Caco-2 (cell line): Measurements from ENCODE around the gene ANKRD63. TPM values are rescaled to one million over a fixed set of nuclear protein-coding genes. Genes with fewer than 3 reads are reported as not detected.
A peak's percentile ranks its signal among the peaks of the same experiment; 100 is the strongest.

Experiments used
- BruUV-seq: library from RNA; stranded (reverse); fragments of 400-500 nt; replicated peaks from 2 replicates; lab custom pipeline; 2021; lab: Mats Ljungman, UMichigan
- CTCF ChIA-PET: fragments of 300-600 bp; sonication (Branson Sonifier 250); formaldehyde crosslinking; loops from one replicate; lab custom pipeline; 2022; ENCODE audit warnings: antibody characterized with exemption; lab: Charles Lee
- POLR2A ChIA-PET: fragments of 300-600 bp; sonication (Branson Sonifier 250); formaldehyde crosslinking; loops from one replicate; lab custom pipeline; 2022; ENCODE audit warnings: antibody characterized with exemption; lab: Charles Lee
- DNase-seq, 2 experiments: peaks; one replicate each; pipeline versions ENCODE4 v3.0.0 to v3.0.0-alpha.2; 2020 to 2022
- H3K27me3 ChIP-seq: replicated peaks from 2 replicates; pipeline ENCODE4 v1.6.0; 2011; ENCODE audit warnings: low read length; ENCODE audit not compliant: control insufficient read depth, insufficient read depth
- H3K36me3 ChIP-seq: 2 replicates; pipeline ENCODE4 v1.5.1; 2011; ENCODE audit warnings: low read length; ENCODE audit not compliant: control insufficient read depth, insufficient read depth
- H3K4me1 ChIP-seq: fragments of 250-450 bp; sonication (Bioruptor Pico); 2 replicates; pipeline ENCODE4 v1.5.1; 2020; ENCODE audit warnings: mild to moderate bottlenecking
- H3K4me3 ChIP-seq: 2 replicates; pipeline ENCODE4 v1.5.1; 2011; ENCODE audit warnings: low read depth, mild to moderate bottlenecking, control low read depth, low read length
- H3K9me3 ChIP-seq: fragments of 250-450 bp; sonication (Bioruptor Pico); 2 replicates; pipeline ENCODE4 v1.5.1; 2020; ENCODE audit warnings: mild to moderate bottlenecking, moderate library complexity
- H3K27ac Mint-ChIP-seq: one replicate; pipeline ENCODE4 v1.8.0; 2022; ENCODE audit warnings: mixed read lengths; ENCODE audit not compliant: unreplicated experiment
- H3K27me3 Mint-ChIP-seq: one replicate; pipeline ENCODE4 v1.8.0; 2022; ENCODE audit warnings: mixed read lengths; ENCODE audit not compliant: insufficient read depth, unreplicated experiment
- H3K36me3 Mint-ChIP-seq: one replicate; pipeline ENCODE4 v1.8.0; 2022; ENCODE audit warnings: mild to moderate bottlenecking, mixed read lengths; ENCODE audit not compliant: insufficient read depth, unreplicated experiment
- H3K4me1 Mint-ChIP-seq: one replicate; pipeline ENCODE4 v1.8.0; 2022; ENCODE audit warnings: low read depth, mixed read lengths; ENCODE audit not compliant: unreplicated experiment
- H3K4me3 Mint-ChIP-seq: one replicate; pipeline ENCODE4 v1.8.0; 2022; ENCODE audit warnings: mild to moderate bottlenecking, moderate library complexity, mixed read lengths; ENCODE audit not compliant: unreplicated experiment
- H3K9me3 Mint-ChIP-seq: one replicate; pipeline ENCODE4 v1.8.0; 2022; ENCODE audit warnings: mixed read lengths; ENCODE audit not compliant: unreplicated experiment
- intact Hi-C: fragments of 100-400 bp; cut with micrococcal nuclease; formaldehyde crosslinking; loops from one replicate; pipeline ENCODE4 v1.10.0; 2022; ENCODE audit not compliant: unreplicated experiment
- total RNA-seq: library from RNA; stranded (reverse); gene quantifications from 2 replicates; pipeline ENCODE4 v1.2.3, GENCODE V29; 2022
- TF ChIP-seq, protein P1 (sequence below), 2 experiments: fragments of 200-600 bp in 1 of 2; IDR thresholded peaks; 1 replicate in 1 of 2; 2 replicates in 1 of 2; pipeline versions ENCODE4 v1.5.1 to v1.8.0; 2011 to 2022; ENCODE audit warnings: antibody characterized with exemption in 1 of 2, control low read depth in 1 of 2, inconsistent platforms in 1 of 2, low read depth in 1 of 2, low read length in 1 of 2, mild to moderate bottlenecking in 1 of 2, moderate library complexity in 1 of 2; ENCODE audit not compliant: insufficient read depth in 1 of 2, severe bottlenecking in 1 of 2, unreplicated experiment in 1 of 2

Gene ANKRD63
- total RNA-seq, 1 experiment from 2014 or later = 0.79 TPM

DNA sequence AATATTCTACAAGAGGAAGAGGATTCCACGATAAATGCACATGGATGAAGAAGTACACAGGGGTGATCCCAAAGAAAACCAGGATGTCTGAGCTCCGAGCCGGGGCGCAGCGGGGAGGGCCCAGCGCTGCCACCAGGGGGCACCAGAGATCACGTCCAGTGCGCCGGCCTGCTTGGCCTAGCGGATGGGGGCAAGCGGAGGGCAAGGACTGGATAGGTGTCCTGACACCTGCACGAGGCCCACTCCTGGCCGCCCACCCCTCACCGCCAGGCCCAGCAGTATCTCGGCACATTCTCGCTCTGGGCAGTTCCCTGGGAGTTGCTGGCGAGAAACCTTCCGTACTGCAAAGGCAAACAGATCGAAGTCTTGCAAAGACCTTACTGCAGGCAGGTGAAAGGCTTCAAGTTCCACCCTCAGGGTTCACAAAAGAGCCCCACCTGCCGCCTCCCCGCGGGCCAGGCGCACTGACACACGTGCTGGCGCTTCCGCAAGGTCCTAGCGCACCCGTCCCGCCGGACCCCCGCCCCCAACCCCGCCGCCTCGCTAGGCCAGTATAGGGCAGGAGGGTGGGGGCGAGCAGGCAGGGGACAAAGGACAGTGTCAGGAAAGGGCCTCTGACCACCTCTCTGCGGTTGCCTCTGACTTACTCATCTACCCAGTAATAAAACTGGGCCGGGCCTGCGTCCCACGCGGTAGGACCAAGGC is 3.3 kb downstream of the ANKRD63 start:
- no peak overlapping the region for H3K4me3 Mint-ChIP-seq
- H3K36me3 ChIP-seq = no peaks in the 10 kb centered on the region; the same call in 1 of the 2 replicates
- ChIA-PET POLR2A (interaction anchor here (0.7 to 0.9 kb wide), 2 partner anchors 8 to 171 kb away, joined by 3 to 4 read pairs; partner anchors contain the start of gene BMF), CTCF (interaction anchor here (0.6 to 3.0 kb wide), 25 partner anchors 9 to 311 kb away, joined by 3 to 60 read pairs (median 4); partner anchors contain the start of genes CCDC9B, INAFM2, IVD and PLCB2)
- BruUV-seq = no TSS peak
- TF ChIP-seq, protein P1, sequence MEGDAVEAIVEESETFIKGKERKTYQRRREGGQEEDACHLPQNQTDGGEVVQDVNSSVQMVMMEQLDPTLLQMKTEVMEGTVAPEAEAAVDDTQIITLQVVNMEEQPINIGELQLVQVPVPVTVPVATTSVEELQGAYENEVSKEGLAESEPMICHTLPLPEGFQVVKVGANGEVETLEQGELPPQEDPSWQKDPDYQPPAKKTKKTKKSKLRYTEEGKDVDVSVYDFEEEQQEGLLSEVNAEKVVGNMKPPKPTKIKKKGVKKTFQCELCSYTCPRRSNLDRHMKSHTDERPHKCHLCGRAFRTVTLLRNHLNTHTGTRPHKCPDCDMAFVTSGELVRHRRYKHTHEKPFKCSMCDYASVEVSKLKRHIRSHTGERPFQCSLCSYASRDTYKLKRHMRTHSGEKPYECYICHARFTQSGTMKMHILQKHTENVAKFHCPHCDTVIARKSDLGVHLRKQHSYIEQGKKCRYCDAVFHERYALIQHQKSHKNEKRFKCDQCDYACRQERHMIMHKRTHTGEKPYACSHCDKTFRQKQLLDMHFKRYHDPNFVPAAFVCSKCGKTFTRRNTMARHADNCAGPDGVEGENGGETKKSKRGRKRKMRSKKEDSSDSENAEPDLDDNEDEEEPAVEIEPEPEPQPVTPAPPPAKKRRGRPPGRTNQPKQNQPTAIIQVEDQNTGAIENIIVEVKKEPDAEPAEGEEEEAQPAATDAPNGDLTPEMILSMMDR (IDR thresholded peaks at IDR 0.05; ENCODE audit: insufficient read depth in 1 of 2, low read depth in 1 of 2, low read length in 1 of 2, severe bottlenecking in 1 of 2, unreplicated experiment in 1 of 2) = peak; percentile 94 to 96
- intact Hi-C loops = loop anchor here (1.0 kb wide), 3 partner anchors 31 to 142 kb away; no protein-coding TSS in a partner anchor
- no peaks in the 10 kb centered on the region for H3K27me3 ChIP-seq
- no peaks in the 10 kb centered on the region for H3K27me3 Mint-ChIP-seq
- H3K4me3 ChIP-seq = no peak overlapping the region
- DNase-seq = peak; percentile 66 to 85
- no peak overlapping the region for H3K27ac Mint-ChIP-seq
- no peaks in the 10 kb centered on the region; the same call in 1 of the 2 replicates for H3K4me1 ChIP-seq
- no peaks in the 10 kb centered on the region for H3K4me1 Mint-ChIP-seq
- H3K9me3 Mint-ChIP-seq = no peaks in the 10 kb centered on the region
- no peaks in the 10 kb centered on the region for H3K9me3 ChIP-seq
- H3K36me3 Mint-ChIP-seq = peaks cover 10% of the 10 kb centered on the region

DNA sequence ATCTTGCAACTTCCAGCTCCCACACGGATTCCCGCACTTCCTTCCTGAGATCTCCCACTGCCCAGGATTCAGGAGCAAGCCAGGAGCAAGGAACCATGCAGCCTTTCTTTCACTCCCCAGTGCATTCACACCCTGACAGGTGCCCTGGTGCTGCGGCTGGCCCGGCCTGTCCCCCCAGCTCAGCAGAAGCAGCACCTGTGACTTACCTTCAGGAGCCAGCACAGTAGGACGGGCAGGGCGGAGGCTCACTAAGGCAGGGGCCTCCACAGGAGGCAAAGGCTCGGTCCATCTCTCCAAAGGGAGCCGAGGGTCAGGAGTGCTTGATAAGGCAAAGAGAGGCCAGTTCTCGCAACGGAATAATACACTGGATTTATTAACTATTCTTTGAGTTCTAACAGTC is 4.8 kb downstream of the ANKRD63 start:
- BruUV-seq = no TSS peak
- intact Hi-C loops = no loop called here
- Mint-ChIP-seq H3K9me3 (no peaks in the 10 kb centered on the region), H3K4me3 (no peak overlapping the region), H3K27ac (no peak overlapping the region), H3K4me1 (no peaks in the 10 kb centered on the region), H3K36me3 (peaks cover 10% of the 10 kb centered on the region), H3K27me3 (no peaks in the 10 kb centered on the region)
- DNase-seq = no peak
- ChIA-PET POLR2A (no interaction called here), CTCF (interaction anchor here (0.5 to 3.0 kb wide), 4 partner anchors 31 to 61 kb away, joined by 3 to 60 read pairs (median 18); partner anchors contain the start of genes CCDC9B and PLCB2)
- Histone ChIP-seq H3K4me3 (no peak overlapping the region), H3K27me3 (no peaks in the 10 kb centered on the region), H3K9me3 (no peaks in the 10 kb centered on the region), H3K36me3 (no peaks in the 10 kb centered on the region; the same call in 1 of the 2 replicates), H3K4me1 (no peaks in the 10 kb centered on the region; the same call in 1 of the 2 replicates)
- TF ChIP-seq, protein P1 (IDR thresholded peaks at IDR 0.05; ENCODE audit: insufficient read depth in 1 of 2, low read depth in 1 of 2, low read length in 1 of 2, severe bottlenecking in 1 of 2, unreplicated experiment in 1 of 2) = no peak

GRCh38 chr15:40277471-40277870 is 5.4 kb downstream of the ANKRD63 start:
- no peak overlapping the region for H3K4me3 Mint-ChIP-seq
- ChIA-PET POLR2A (no interaction called here), CTCF (interaction anchor here (0.5 to 0.7 kb wide), 2 partner anchors 55 to 60 kb away, joined by 3 read pairs; no protein-coding TSS in a partner anchor)
- H3K27ac Mint-ChIP-seq = no peak overlapping the region
- no peak for DNase-seq
- Histone ChIP-seq H3K4me3 (no peak overlapping the region), H3K36me3 (no peaks in the 10 kb centered on the region; the same call in 1 of the 2 replicates), H3K4me1 (no peaks in the 10 kb centered on the region; the same call in 1 of the 2 replicates), H3K9me3 (no peaks in the 10 kb centered on the region), H3K27me3 (no peaks in the 10 kb centered on the region)
- TF ChIP-seq, protein P1 (IDR thresholded peaks at IDR 0.05; ENCODE audit: insufficient read depth in 1 of 2, low read depth in 1 of 2, low read length in 1 of 2, severe bottlenecking in 1 of 2, unreplicated experiment in 1 of 2) = no peak
- no peaks in the 10 kb centered on the region for H3K27me3 Mint-ChIP-seq
- no peaks in the 10 kb centered on the region for H3K4me1 Mint-ChIP-seq
- no peaks in the 10 kb centered on the region for H3K9me3 Mint-ChIP-seq
- intact Hi-C loops = no loop called here
- BruUV-seq = no TSS peak
- H3K36me3 Mint-ChIP-seq = peaks cover 11% of the 10 kb centered on the region
